Esophagus squamous epithelium (tissue), 5 donors: ENCODE results near the gene PPM1F. TPM values are rescaled to one million over a fixed set of nuclear protein-coding genes. Genes with fewer than 3 reads are reported as not detected.
"Not testable (repeated sequence)": the region's sequence is repeated elsewhere in the genome, so short reads cannot be mapped to it uniquely, and the experiment has no call there.

Experiments used
- DNase-seq: peaks from one replicate; lab custom pipeline; 2025; lab: John Stamatoyannopoulos, UW
- H3K27ac ChIP-seq, 4 donors: fragments of 200-600 bp; sonication (generic); one replicate each; pipeline ENCODE4 v1.5.1; 2016 to 2019; ENCODE audit warnings: mild to moderate bottlenecking in 1 of 4
- H3K27me3 ChIP-seq, 4 donors: fragments of 200-600 bp; sonication (generic); 1 replicate in 3 of 4; 2 replicates in 1 of 4; pipeline versions ENCODE4 v1.5.1 to v1.6.0; 2017 to 2021; ENCODE audit warnings: antibody characterized with exemption in 1 of 4
- H3K36me3 ChIP-seq, 3 donors: fragments of 200-600 bp; sonication (generic); one replicate each; pipeline ENCODE4 v1.5.1; 2016 to 2019
- H3K4me1 ChIP-seq, 3 donors: fragments of 200-600 bp; sonication (generic); one replicate each; pipeline ENCODE4 v1.5.1; 2017 to 2019
- H3K4me3 ChIP-seq, 4 donors: fragments of 200-600 bp; sonication (generic); 1 replicate in 3 of 4; 2 replicates in 1 of 4; pipeline ENCODE4 v1.5.1; 2016 to 2019; ENCODE audit warnings: mild to moderate bottlenecking in 2 of 4, moderate library complexity in 1 of 4
- H3K9me3 ChIP-seq, 3 donors: fragments of 200-600 bp; sonication (generic); one replicate each; pipeline ENCODE4 v1.5.1; 2016 to 2019
- POLR2A ChIP-seq, 4 donors: fragments of 450-650 bp; IDR thresholded peaks; one replicate each; pipeline ENCODE4 v1.6.1; 2017; ENCODE audit warnings: antibody characterized with exemption in 4 of 4, mild to moderate bottlenecking in 4 of 4, moderate library complexity in 3 of 4
- WGBS, 2 donors: methylation state at CpG; one replicate each; pipeline ENCODE4 v1.1.5; 2018; 5-methylcytosine and 5-hydroxymethylcytosine counted together
- intact Hi-C: fragments of 100-400 bp; cut with DNase I; formaldehyde crosslinking; loops from one replicate; pipeline ENCODE4 v1.15.0; 2022
- total RNA-seq, 4 donors: library from RNA; depleted of rRNA; stranded (reverse); fragments of >200 nt; gene quantifications; one replicate each; pipeline ENCODE4 v1.1.0, GENCODE V29; 2016
- TF ChIP-seq, protein P1 (sequence below), 6 experiments: fragments of 450-650 bp in 4 of 6; fragments of 200-600 bp in 2 of 6; sonication (generic) in 2 of 6; IDR thresholded peaks; one replicate each; pipeline ENCODE4 v1.5.1; 2016 to 2019; ENCODE audit warnings: antibody characterized with exemption in 6 of 6, mild to moderate bottlenecking in 4 of 6, moderate library complexity in 4 of 6
- donor health status: DM: yes; HTN: yes; CAD: no.

The PPM1F gene
- total RNA-seq, 4 donors from 2014 or later, result 22.2 to 39.7 (median 25.9) TPM

DNA sequence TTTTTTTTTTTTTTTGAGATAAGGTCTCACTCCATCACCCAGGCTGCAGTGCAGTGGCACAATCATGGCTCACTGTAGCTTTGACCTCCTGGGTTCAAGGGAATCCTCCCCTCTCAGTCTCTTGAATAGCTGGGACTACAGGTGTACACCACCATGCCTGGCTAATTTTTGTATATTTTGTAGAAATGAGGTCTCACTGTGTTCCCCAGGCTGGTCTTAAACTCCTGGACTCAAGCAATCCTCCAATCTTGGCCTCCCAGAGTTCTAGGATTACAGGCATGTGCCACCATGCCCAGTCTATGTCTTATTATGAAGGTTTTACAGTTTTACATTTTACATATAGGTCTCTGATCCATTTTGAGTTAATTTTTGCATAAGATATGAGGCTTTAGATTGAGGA lies 64.8 kb downstream of the PPM1F start:
- intact Hi-C loops, result no loop called here
- TF ChIP-seq, protein P1, sequence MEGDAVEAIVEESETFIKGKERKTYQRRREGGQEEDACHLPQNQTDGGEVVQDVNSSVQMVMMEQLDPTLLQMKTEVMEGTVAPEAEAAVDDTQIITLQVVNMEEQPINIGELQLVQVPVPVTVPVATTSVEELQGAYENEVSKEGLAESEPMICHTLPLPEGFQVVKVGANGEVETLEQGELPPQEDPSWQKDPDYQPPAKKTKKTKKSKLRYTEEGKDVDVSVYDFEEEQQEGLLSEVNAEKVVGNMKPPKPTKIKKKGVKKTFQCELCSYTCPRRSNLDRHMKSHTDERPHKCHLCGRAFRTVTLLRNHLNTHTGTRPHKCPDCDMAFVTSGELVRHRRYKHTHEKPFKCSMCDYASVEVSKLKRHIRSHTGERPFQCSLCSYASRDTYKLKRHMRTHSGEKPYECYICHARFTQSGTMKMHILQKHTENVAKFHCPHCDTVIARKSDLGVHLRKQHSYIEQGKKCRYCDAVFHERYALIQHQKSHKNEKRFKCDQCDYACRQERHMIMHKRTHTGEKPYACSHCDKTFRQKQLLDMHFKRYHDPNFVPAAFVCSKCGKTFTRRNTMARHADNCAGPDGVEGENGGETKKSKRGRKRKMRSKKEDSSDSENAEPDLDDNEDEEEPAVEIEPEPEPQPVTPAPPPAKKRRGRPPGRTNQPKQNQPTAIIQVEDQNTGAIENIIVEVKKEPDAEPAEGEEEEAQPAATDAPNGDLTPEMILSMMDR (IDR thresholded peaks at IDR 0.05), result no peak
- TF ChIP-seq POLR2A (IDR thresholded peaks at IDR 0.05), result no peak
- no peak for DNase-seq
- H3K36me3 ChIP-seq, result no peaks in the 10 kb centered on the region
- H3K4me3 ChIP-seq, result no peak overlapping the region
- no peak overlapping the region for H3K27ac ChIP-seq
- H3K9me3 ChIP-seq, result no peaks in the 10 kb centered on the region
- no peaks in the 10 kb centered on the region for H3K27me3 ChIP-seq
- no peaks in the 10 kb centered on the region for H3K4me1 ChIP-seq

DNA sequence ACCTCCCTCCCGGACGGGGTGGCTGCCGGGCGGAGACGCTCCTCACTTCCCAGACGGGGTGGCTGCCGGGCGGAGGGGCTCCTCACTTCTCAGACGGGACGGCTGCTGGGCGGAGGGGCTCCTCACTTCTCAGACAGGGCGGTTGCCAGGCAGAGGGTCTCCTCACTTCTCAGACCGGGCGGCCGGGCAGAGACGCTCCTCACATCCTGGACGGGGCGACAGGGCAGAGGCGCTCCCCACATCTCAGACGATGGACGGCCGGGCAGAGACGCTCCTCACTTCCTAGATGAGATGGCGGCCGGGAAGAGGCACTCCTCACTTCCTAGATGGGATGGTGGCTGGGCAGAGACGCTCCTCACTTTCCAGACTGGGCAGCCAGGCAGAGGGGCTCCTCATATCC lies 68.7 kb downstream of the PPM1F start:
- intact Hi-C loops, H3K27me3 ChIP-seq: not testable (repeated sequence)

DNA sequence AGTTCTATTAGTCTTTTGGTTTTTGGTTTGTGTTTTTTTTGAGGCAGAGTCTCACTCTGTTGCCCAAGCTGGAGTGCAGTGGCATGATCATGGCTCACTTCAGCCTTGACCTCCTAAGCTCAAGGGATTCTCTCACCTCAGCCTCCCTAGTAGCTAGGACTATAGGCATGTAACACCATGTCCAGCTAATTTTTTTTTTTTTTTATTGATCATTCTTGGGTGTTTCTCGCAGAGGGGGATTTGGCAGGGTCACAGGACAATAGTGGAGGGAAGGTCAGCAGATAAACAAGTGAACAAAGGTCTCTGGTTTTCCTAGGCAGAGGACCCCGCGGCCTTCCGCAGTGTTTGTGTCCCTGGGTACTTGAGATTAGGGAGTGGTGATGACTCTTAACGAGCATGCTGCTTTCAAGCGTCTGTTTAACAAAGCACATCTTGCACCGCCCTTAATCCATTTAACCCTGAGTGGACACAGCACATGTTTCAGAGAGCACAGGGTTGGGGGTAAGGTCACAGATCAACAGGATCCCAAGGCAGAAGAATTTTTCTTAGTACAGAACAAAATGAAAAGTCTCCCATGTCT lies 69.8 kb downstream of the PPM1F start:
- not testable (repeated sequence) for H3K36me3 ChIP-seq

More for the DNA sequence above, 68.7 kb downstream of the PPM1F start:
- not testable (repeated sequence) for H3K4me1 ChIP-seq, H3K27ac ChIP-seq, H3K4me3 ChIP-seq, H3K36me3 ChIP-seq, H3K9me3 ChIP-seq, DNase-seq
- no CpG with 5 or more reads among the region's 26 CpGs for WGBS, 2 donors

DNA sequence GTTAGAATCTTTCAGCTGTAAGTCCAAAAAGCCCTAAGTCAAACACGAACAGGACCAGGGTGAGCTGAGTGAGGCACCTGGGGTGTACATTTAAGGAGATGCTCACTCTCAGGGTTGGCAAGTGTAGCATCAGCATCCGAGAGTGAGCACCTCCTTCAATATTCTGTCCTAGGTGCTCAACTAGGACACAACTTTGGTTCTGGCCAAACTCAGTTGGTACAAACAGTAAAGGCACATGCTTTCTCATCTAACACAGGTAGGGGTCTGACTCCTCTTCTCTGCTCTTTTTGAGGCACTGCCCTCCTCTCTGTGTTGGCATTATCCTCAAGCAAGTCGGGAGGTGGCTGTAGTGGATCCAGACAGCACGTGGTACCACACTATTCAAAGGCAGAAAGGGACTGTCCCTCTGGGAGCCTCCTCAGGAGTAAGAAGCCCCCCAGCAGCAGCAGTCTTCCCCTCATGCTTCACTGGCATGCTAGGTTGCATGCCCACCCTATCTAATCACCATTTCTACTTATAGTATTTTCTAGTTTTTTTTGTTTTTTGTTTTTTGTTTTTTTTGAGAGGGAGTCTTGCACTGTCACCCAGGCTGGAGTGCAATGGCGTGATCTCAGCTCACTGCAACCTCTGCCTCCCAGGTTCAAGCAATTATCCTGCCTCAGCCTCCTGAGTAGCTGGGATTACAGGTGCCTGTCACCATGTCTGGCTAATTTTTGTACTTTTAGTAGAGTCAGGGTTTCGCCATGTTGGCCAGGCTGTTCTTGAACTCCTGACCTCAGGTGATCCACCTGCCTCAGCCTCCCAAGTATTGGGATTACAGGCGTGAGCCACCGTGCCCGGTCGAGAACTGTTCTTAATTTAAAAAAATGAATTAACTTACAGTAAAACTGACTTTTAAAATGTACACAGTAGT lies 70.6 kb downstream of the PPM1F start:
- WGBS, 2 donors, result 83% methylated on average over 10 of the region's 10 CpGs
- Histone ChIP-seq H3K36me3 (no peaks in the 10 kb centered on the region), H3K4me1 (no peaks in the 10 kb centered on the region), H3K27me3 (no peaks in the 10 kb centered on the region), H3K27ac (no peak overlapping the region), H3K9me3 (no peaks in the 10 kb centered on the region), H3K4me3 (no peak overlapping the region)
- no peak for DNase-seq
- TF ChIP-seq, protein P1 (IDR thresholded peaks at IDR 0.05), result no peak
- TF ChIP-seq POLR2A (IDR thresholded peaks at IDR 0.05), result no peak
- intact Hi-C loops, result no loop called here

More for the DNA sequence above, 69.8 kb downstream of the PPM1F start:
- intact Hi-C loops, H3K27me3 ChIP-seq, H3K4me1 ChIP-seq, H3K4me3 ChIP-seq, DNase-seq, H3K27ac ChIP-seq, H3K9me3 ChIP-seq: not testable (repeated sequence)
- no CpG with 5 or more reads among the region's 7 CpGs for WGBS, 2 donors

DNA sequence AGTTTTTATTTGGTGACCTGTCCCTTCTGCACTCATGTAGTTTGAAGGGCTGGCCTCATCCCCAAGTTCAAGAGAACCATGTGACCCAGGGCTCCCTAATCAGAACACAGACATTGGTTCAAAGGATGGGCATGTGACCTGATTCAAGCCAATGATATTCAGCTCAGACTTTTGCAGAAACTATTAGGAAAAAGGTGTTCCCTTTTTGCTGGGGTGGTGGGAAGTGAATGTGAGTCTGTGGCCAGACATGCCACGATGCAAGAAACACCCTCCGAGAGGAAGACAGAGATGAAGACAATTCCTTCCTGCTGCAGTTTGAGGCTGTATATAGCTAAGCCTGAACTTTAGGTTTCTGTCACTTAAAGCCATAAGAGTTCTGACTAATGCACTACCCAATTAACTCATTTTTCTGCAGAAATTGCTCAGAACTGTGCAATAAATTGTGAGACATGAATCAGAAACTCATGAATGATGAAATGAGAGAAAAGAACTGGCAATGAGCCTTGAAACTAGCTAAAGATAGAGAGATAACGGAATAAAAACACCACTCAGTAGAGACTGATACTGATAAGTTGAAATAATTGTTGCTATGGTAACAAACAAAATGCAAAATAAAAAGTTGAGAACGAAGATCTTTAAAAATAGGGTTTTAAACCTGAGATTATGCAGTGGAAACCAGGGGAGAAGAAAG lies 76.0 kb downstream of the PPM1F start:
- DNase-seq, result no peak
- intact Hi-C loops, result no loop called here
- WGBS, 2 donors, result 48 to 65% methylated on average over 4 of the region's 4 CpGs
- H3K4me3 ChIP-seq, result no peak overlapping the region
- H3K4me1 ChIP-seq, result no peaks in the 10 kb centered on the region
- H3K9me3 ChIP-seq, result no peaks in the 10 kb centered on the region
- H3K27ac ChIP-seq, result no peak overlapping the region
- H3K27me3 ChIP-seq, result no peaks in the 10 kb centered on the region
- no peaks in the 10 kb centered on the region for H3K36me3 ChIP-seq
- no peak for TF ChIP-seq POLR2A (IDR thresholded peaks at IDR 0.05)
- TF ChIP-seq, protein P1 (IDR thresholded peaks at IDR 0.05), result no peak

DNA sequence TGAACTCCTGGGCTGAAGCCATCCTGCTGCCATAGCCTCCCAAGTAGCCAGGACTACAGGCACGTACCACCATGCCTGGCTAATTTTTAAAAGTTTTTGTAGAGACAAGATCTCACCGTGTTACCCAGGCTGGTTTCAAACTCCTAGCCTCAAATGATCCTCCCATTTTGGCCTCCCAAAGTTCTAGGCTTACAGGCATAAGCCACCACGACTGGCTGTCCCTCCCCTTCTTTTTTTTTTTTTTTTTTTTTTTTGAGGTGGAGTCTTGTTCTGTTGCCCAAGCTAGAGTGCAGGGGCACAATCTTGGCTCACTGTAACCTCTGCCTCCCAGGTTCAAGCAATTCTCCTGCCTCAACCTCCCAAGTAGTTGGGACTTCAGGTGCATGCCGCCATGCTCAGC lies 77.7 kb downstream of the PPM1F start:
- H3K36me3 ChIP-seq, intact Hi-C loops, H3K27me3 ChIP-seq, DNase-seq, H3K9me3 ChIP-seq, H3K4me1 ChIP-seq, H3K4me3 ChIP-seq, H3K27ac ChIP-seq: not testable (repeated sequence)
- WGBS, 2 donors, result 72 to 73% methylated on average over 4 of the region's 4 CpGs
